Vagina (tissue), 2 donors: Measurements from ENCODE around the gene MTMR3.

ENCODE experiments used
- CTCF ChIP-seq, 3 experiments: fragments of 450-650 bp in 2 of 3; fragments of 200-600 bp in 1 of 3; sonication (generic) in 1 of 3; IDR thresholded peaks; one replicate each; pipeline ENCODE4 v1.5.1; 2017 to 2019; ENCODE audit warnings: antibody characterized with exemption in 3 of 3, mild to moderate bottlenecking in 2 of 3, moderate library complexity in 2 of 3
- POLR2A ChIP-seq, 2 donors: fragments of 450-650 bp; IDR thresholded peaks; one replicate each; pipeline ENCODE4 v1.6.1; 2017; ENCODE audit warnings: antibody characterized with exemption in 2 of 2, mild to moderate bottlenecking in 2 of 2, moderate library complexity in 2 of 2
- POLR2AphosphoS5 ChIP-seq, 2 donors: sonication (generic); formaldehyde crosslinking; IDR thresholded peaks; one replicate each; pipeline ENCODE4 v1.9.0; 2017; ENCODE audit warnings: antibody characterized with exemption in 2 of 2, mild to moderate bottlenecking in 2 of 2, low read depth in 1 of 2; ENCODE audit not compliant: insufficient read depth in 1 of 2

DNA sequence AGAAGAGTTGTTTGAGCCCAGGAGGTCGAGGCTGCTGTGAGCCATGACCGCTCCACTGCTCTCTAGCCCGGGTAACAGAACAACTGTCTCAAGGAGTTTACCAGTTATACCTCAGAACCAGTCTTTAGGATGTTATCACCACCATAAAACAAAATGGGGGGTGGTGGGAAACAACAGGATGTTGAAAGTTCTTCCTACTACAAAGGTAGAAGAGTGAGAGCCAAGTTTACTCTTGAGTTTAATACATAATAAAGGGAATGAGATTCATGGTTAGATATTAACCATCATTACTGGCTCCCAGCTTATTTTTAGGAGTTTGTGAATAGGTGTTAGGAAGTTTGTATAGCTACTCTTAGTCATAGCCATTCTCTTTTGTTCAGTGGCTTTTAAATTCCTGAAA, 118.5 kb downstream of the MTMR3 start:
- TF ChIP-seq CTCF (IDR thresholded peaks at IDR 0.05) = no peak
- TF ChIP-seq POLR2AphosphoS5 (IDR thresholded peaks at IDR 0.05; ENCODE audit: insufficient read depth in 1 of 2, low read depth in 1 of 2) = no peak
- TF ChIP-seq POLR2A (IDR thresholded peaks at IDR 0.05) = no peak
